GM18511 (cell line): Measurements from ENCODE around the gene SKAP2.

Experiments used
- ATAC-seq: cut with Tn5 transposase; IDR thresholded peaks from one replicate; pipeline ENCODE4 v1.9.1; 2021; ENCODE audit warnings: mild to moderate bottlenecking, moderate library complexity; ENCODE audit not compliant: unreplicated experiment

The SKAP2 gene

GRCh38 chr7:26864309-26865093 is at the start of gene SKAP2:
SKAP2 (minus strand) TSS chr7:26864590; CDS start chr7:26864429, 161 bp downstream.
- peak; percentile 92 for ATAC-seq

- no peak for ATAC-seq
Measured at GRCh38 chr7:26912933-26913536, 48.6 kb upstream of the SKAP2 start.

- no peak for ATAC-seq
Measured at GRCh38 chr7:26912338-26912737, 47.9 kb upstream of the SKAP2 start.

- no peak for ATAC-seq
Measured at GRCh38 chr7:26910221-26910620, 45.8 kb upstream of the SKAP2 start.

- ATAC-seq: no peak
Measured at GRCh38 chr7:26900251-26900650, 35.9 kb upstream of the SKAP2 start.

GRCh38 chr7:26899519-26899918 is 35.1 kb upstream of the SKAP2 start:
- ATAC-seq: no peak

GRCh38 chr7:26898891-26899290 is 34.5 kb upstream of the SKAP2 start:
- ATAC-seq: no peak

GRCh38 chr7:26897928-26898327 is 33.5 kb upstream of the SKAP2 start:
- no peak for ATAC-seq

- peak; percentile 80 for ATAC-seq
Measured at GRCh38 chr7:26891400-26892350, 27.3 kb upstream of the SKAP2 start.

- no peak for ATAC-seq
Measured at GRCh38 chr7:26880852-26881251, 16.5 kb upstream of the SKAP2 start.

- no peak for ATAC-seq
Measured at GRCh38 chr7:26879671-26880070, 15.3 kb upstream of the SKAP2 start.

GRCh38 chr7:26868841-26869495 is 4.6 kb upstream of the SKAP2 start:
- no peak for ATAC-seq

- ATAC-seq: peak; percentile 37
Measured at GRCh38 chr7:26865094-26865388, 651 bp upstream of the SKAP2 start.

GRCh38 chr7:26863518-26864308 is 677 bp downstream of the SKAP2 start:
- ATAC-seq: peak; percentile 19

GRCh38 chr7:26862834-26863233 is 1.6 kb downstream of the SKAP2 start:
- no peak for ATAC-seq

- ATAC-seq: no peak
Measured at GRCh38 chr7:26861050-26861449, 3.3 kb downstream of the SKAP2 start.

GRCh38 chr7:26860361-26860760 is 4.0 kb downstream of the SKAP2 start:
- ATAC-seq: no peak

- no peak for ATAC-seq
Measured at GRCh38 chr7:26859720-26860119, 4.7 kb downstream of the SKAP2 start.

GRCh38 chr7:26858735-26859134 is 5.7 kb downstream of the SKAP2 start:
- no peak for ATAC-seq

- no peak for ATAC-seq
Measured at GRCh38 chr7:26858241-26858715, 6.1 kb downstream of the SKAP2 start.
